Gastroesophageal sphincter (tissue), 4 donors: Measurements from ENCODE around the gene CACNG7. TPM values are rescaled to one million over a fixed set of nuclear protein-coding genes. Genes with fewer than 3 reads are reported as not detected.

Source experiments
- ATAC-seq: fragments of 150-250 bp; one replicate; pipeline ENCODE4 v1.9.1; 2016; ENCODE audit warnings: mild to moderate bottlenecking, moderate library complexity
- H3K27ac ChIP-seq, 4 donors: fragments of 200-600 bp; sonication (generic) in 3 of 4; 1 replicate in 3 of 4; 2 replicates in 1 of 4; pipeline ENCODE4 v1.5.1; 2016 to 2019
- H3K27me3 ChIP-seq: fragments of 200-600 bp; sonication (generic); one replicate; pipeline ENCODE4 v1.5.1; 2019
- H3K36me3 ChIP-seq, 2 donors: fragments of 200-600 bp; sonication (generic); one replicate each; pipeline ENCODE4 v1.5.1; 2019; ENCODE audit warnings: control low read depth in 1 of 2
- H3K4me1 ChIP-seq, 3 donors: fragments of 200-600 bp; sonication (generic); 1 replicate in 2 of 3; 2 replicates in 1 of 3; pipeline ENCODE4 v1.5.1; 2016 to 2019; ENCODE audit warnings: control low read depth in 2 of 3
- H3K4me3 ChIP-seq, 2 donors: fragments of 200-600 bp; sonication (generic); one replicate each; pipeline ENCODE4 v1.5.1; 2019; ENCODE audit warnings: mild to moderate bottlenecking in 1 of 2, moderate library complexity in 1 of 2
- H3K9me3 ChIP-seq, 3 donors: fragments of 200-600 bp; sonication (generic); one replicate each; pipeline ENCODE4 v1.5.1; 2017 to 2019; ENCODE audit warnings: control low read depth in 2 of 3
- CTCF ChIP-seq, 4 experiments: fragments of 200-600 bp in 2 of 4; fragments of 450-650 bp in 2 of 4; sonication (generic) in 1 of 4; IDR thresholded peaks; one replicate each; pipeline ENCODE4 v1.5.1; 2017 to 2019; ENCODE audit warnings: antibody characterized with exemption in 4 of 4, mild to moderate bottlenecking in 2 of 4, moderate library complexity in 2 of 4
- EP300 ChIP-seq: sonication (generic); formaldehyde crosslinking; IDR thresholded peaks from one replicate; pipeline ENCODE4 v1.6.1; 2017; ENCODE audit warnings: antibody characterized with exemption, mild to moderate bottlenecking
- POLR2A ChIP-seq, 2 donors: fragments of 450-650 bp; IDR thresholded peaks; one replicate each; pipeline ENCODE4 v1.6.1; 2017; ENCODE audit warnings: antibody characterized with exemption in 2 of 2, mild to moderate bottlenecking in 2 of 2, moderate library complexity in 1 of 2
- POLR2AphosphoS5 ChIP-seq: sonication (generic); formaldehyde crosslinking; IDR thresholded peaks from one replicate; pipeline ENCODE4 v1.6.1; 2017; ENCODE audit warnings: antibody characterized with exemption
- whole genome bisulfite sequencing, 2 donors: methylation state at CpG; one replicate each; pipeline ENCODE4 v1.1.5; 2018; ENCODE audit warnings: low coverage in 1 of 2; 5-methylcytosine and 5-hydroxymethylcytosine counted together
- total RNA-seq, 4 donors: library from RNA; depleted of rRNA; stranded (reverse); fragments of >200 nt; gene quantifications; one replicate each; pipeline ENCODE4 v1.1.0, GENCODE V29; 2016

The CACNG7 gene
- total RNA-seq, 4 donors from 2014 or later, result not detected

- peaks cover 0 to 43% (median 14%) of the 10 kb centered on the region in 3 donors for H3K4me1 ChIP-seq
- H3K27ac ChIP-seq, result no peak overlapping the region
- peaks cover 98% of the 10 kb centered on the region for H3K27me3 ChIP-seq
- no peaks in the 10 kb centered on the region for H3K9me3 ChIP-seq
- WGBS, 2 donors, result 0 to 4% methylated on average over 5 to 8 of the region's 9 CpGs
- peak; percentile 87 for ATAC-seq
- TF ChIP-seq POLR2A (IDR thresholded peaks at IDR 0.05) (no peak), CTCF (IDR thresholded peaks at IDR 0.05) (no peak), POLR2AphosphoS5 (no peak), EP300 (no peak)
- H3K4me3 ChIP-seq, result peak overlapping the region in 1 of 2 donors; percentile 39
- no peaks in the 10 kb centered on the region for H3K36me3 ChIP-seq
Measured at GRCh38 chr19:53977429-53977990, 68.4 kb downstream of the CACNG7 start.

- peak; percentile 32 for ATAC-seq
- 0 to 8% methylated on average over 3 to 4 of the region's 54 CpGs for WGBS, 2 donors
- no peaks in the 10 kb centered on the region for H3K9me3 ChIP-seq
Measured at GRCh38 chr19:53977991-53978731, 69.1 kb downstream of the CACNG7 start.

GRCh38 chr19:53978975-53979801 lies 70.1 kb downstream of the CACNG7 start:
- no peaks in the 10 kb centered on the region for H3K9me3 ChIP-seq
- no peak for ATAC-seq
- H3K4me3 ChIP-seq, result no peak overlapping the region
- TF ChIP-seq POLR2AphosphoS5 (no peak), CTCF (IDR thresholded peaks at IDR 0.05) (no peak), EP300 (no peak), POLR2A (IDR thresholded peaks at IDR 0.05) (no peak)
- H3K27me3 ChIP-seq, result peaks cover 98% of the 10 kb centered on the region
- 1 to 7% methylated on average over 11 to 19 of the region's 19 CpGs for WGBS, 2 donors
- no peak overlapping the region for H3K27ac ChIP-seq
- no peaks in the 10 kb centered on the region for H3K36me3 ChIP-seq
- H3K4me1 ChIP-seq, result peaks cover 0 to 48% (median 14%) of the 10 kb centered on the region in 3 donors

More at GRCh38 chr19:53977991-53978731, 69.1 kb downstream of the CACNG7 start:
- Histone ChIP-seq H3K27me3 (peaks cover 98% of the 10 kb centered on the region), H3K27ac (no peak overlapping the region), H3K4me1 (peaks cover 0 to 48% (median 14%) of the 10 kb centered on the region in 3 donors), H3K36me3 (no peaks in the 10 kb centered on the region), H3K4me3 (peak overlapping the region in 1 of 2 donors; percentile 39)
- TF ChIP-seq CTCF (IDR thresholded peaks at IDR 0.05), result no peak
- no peak for TF ChIP-seq EP300
- TF ChIP-seq POLR2AphosphoS5, result no peak
- TF ChIP-seq POLR2A (IDR thresholded peaks at IDR 0.05), result no peak

GRCh38 chr19:53980539-53981375 lies 71.7 kb downstream of the CACNG7 start:
- H3K36me3 ChIP-seq, result no peaks in the 10 kb centered on the region
- H3K4me1 ChIP-seq, result peaks cover 0 to 48% (median 14%) of the 10 kb centered on the region in 3 donors
- peak overlapping the region in 2 of 4 donors; percentile 9 to 15 for H3K27ac ChIP-seq
- ATAC-seq, result peak; percentile 2
- H3K4me3 ChIP-seq, result peak overlapping the region in 1 of 2 donors; percentile 30
- WGBS, 2 donors, result 32 to 35% methylated on average over 18 to 20 of the region's 20 CpGs
- peaks cover 94% of the 10 kb centered on the region for H3K27me3 ChIP-seq
- H3K9me3 ChIP-seq, result no peaks in the 10 kb centered on the region
- TF ChIP-seq POLR2A (IDR thresholded peaks at IDR 0.05), result no peak
- no peak for TF ChIP-seq CTCF (IDR thresholded peaks at IDR 0.05)
- TF ChIP-seq POLR2AphosphoS5, result no peak
- no peak for TF ChIP-seq EP300
